Kidney (tissue), 14 donors: ENCODE measurements around the gene DNM1. TPM values are rescaled to one million over a fixed set of nuclear protein-coding genes. Genes with fewer than 3 reads are reported as not detected.

Experiments
- DNase-seq, 5 donors: peaks; one replicate each; pipeline ENCODE4 v3.0.0-alpha.2; 2013 to 2020
- FAIRE-seq: peaks from 2 replicates; lab custom pipeline; 2012; peaks lifted over from hg19 to GRCh38; lab: Jason Lieb, UNC
- H3K27ac ChIP-seq, 2 donors: one replicate each; pipeline ENCODE4 v1.7.0; 2013; ENCODE audit warnings: low read depth in 2 of 2, low read length in 2 of 2, inconsistent platforms in 1 of 2
- H3K27me3 ChIP-seq: one replicate; pipeline ENCODE4 v1.7.1; 2013; ENCODE audit warnings: low read length, inconsistent platforms; ENCODE audit not compliant: control insufficient read depth, insufficient read depth
- H3K36me3 ChIP-seq, 3 donors: one replicate each; pipeline versions ENCODE4 v1.7.0 to v1.7.1; 2013; ENCODE audit warnings: low read length in 3 of 3, control low read depth in 1 of 3, inconsistent platforms in 1 of 3; ENCODE audit not compliant: insufficient read depth in 3 of 3, control insufficient read depth in 2 of 3
- H3K4me1 ChIP-seq, 3 donors: one replicate each; pipeline versions ENCODE4 v1.7.0 to v1.7.1; 2013; ENCODE audit warnings: low read length in 3 of 3, inconsistent platforms in 1 of 3, low read depth in 1 of 3; ENCODE audit not compliant: control insufficient read depth in 2 of 3, insufficient read depth in 2 of 3
- H3K4me3 ChIP-seq, 3 donors: one replicate each; pipeline versions ENCODE4 v1.7.0 to v1.8.1; 2013; ENCODE audit warnings: low read length in 3 of 3, control low read depth in 1 of 3, inconsistent platforms in 1 of 3
- H3K9ac ChIP-seq, 3 donors: one replicate each; pipeline versions ENCODE4 v1.7.0 to v1.7.1; 2013; ENCODE audit warnings: low read length in 3 of 3, control low read depth in 1 of 3, inconsistent platforms in 1 of 3
- H3K9me3 ChIP-seq, 3 donors: one replicate each; pipeline versions ENCODE4 v1.7.0 to v1.7.1; 2013; ENCODE audit warnings: low read length in 3 of 3, control low read depth in 1 of 3, inconsistent platforms in 1 of 3; ENCODE audit not compliant: control insufficient read depth in 2 of 3, insufficient read depth in 1 of 3
- CTCF ChIP-seq: IDR thresholded peaks from 3 replicates; pipeline ENCODE4 v1.5.1; 2012; ENCODE audit warnings: mild to moderate bottlenecking, moderate library complexity, borderline replicate concordance; ENCODE audit not compliant: insufficient read depth; ENCODE audit errors: extremely low read depth
- intact Hi-C: fragments of 100-400 bp; cut with DNase I; formaldehyde crosslinking; loops from one replicate; pipeline ENCODE4 v1.11.1; 2022
- polyA plus RNA-seq: library from polyadenylated mRNA; stranded (reverse); fragments of 350-450 nt; fragmentation: Illumina TruSeq; extraction: RNeasy Lipid Tissue Mini Kit (QIAGEN cat#74804); gene quantifications from one replicate; pipeline ENCODE4 v1.2.3, GENCODE V29; 2014; ENCODE audit warnings: low read depth, low replicate concordance; ENCODE audit not compliant: insufficient read depth
- total RNA-seq: library from RNA; stranded (reverse); fragmentation: NEBNext Ultra II Directional; extraction: Animal tissue kit (Norgen Biotek cat#: 25700); gene quantifications from one replicate; pipeline ENCODE4 v1.2.1, GENCODE V29; 2021
- donor health status: control.
- donor health status: control.
- donor health status: control.
- donor health status: control.
- donor health status: control.
- donor health status: DM: yes; HTN: yes; CAD: no.
- donor health status: Normal renal cell carcinoma (clear cell type).

The DNM1 gene
- total and polyA plus RNA-seq, 2 donors from 2014 or later: 7.3 to 22.6 TPM

DNA sequence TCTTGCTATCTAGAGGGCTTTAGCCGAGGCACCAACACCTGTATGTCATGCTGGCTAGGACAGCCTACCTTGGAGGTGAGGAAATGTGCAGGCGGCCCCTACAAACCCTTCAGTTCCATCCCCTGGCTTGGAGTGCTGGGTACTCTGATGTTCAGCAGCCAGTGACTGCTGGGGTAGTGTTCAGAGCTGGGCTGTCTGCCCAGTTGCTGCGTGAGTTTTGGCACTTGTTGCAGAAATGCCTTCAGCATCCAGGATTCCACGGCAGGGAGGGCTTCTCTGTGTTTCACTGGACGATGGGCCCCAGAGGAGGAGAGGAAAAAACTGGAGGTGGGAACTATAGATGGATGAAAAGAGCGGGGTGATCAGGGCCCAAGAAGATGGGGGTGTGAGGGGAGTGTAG is 83.3 kb downstream of the DNM1 start:
- no peak for DNase-seq
- Histone ChIP-seq H3K27ac (no peak overlapping the region), H3K4me1 (no peaks in the 10 kb centered on the region), H3K36me3 (peaks cover 0 to 14% (median 6%) of the 10 kb centered on the region in 3 donors), H3K9me3 (no peaks in the 10 kb centered on the region), H3K27me3 (no peaks in the 10 kb centered on the region), H3K4me3 (no peak overlapping the region), H3K9ac (no peak overlapping the region)
- no peak for TF ChIP-seq CTCF
- intact Hi-C loops: no loop called here
- no peak for FAIRE-seq

- no peaks in the 10 kb centered on the region for H3K4me1 ChIP-seq
- no peaks in the 10 kb centered on the region for H3K9me3 ChIP-seq
- TF ChIP-seq CTCF: no peak
- no peaks in the 10 kb centered on the region for H3K27me3 ChIP-seq
- no peak for FAIRE-seq
- DNase-seq: no peak
- H3K4me3 ChIP-seq: no peak overlapping the region
- H3K36me3 ChIP-seq: peaks cover 0 to 14% (median 6%) of the 10 kb centered on the region in 3 donors
- H3K27ac ChIP-seq: no peak overlapping the region
- H3K9ac ChIP-seq: no peak overlapping the region
- intact Hi-C loops: no loop called here
Measured at GRCh38 chr9:128288273-128289004, 85.3 kb downstream of the DNM1 start.

- no peak overlapping the region for H3K9ac ChIP-seq
- no peak overlapping the region for H3K27ac ChIP-seq
- peaks cover 0 to 11% (median 0%) of the 10 kb centered on the region in 3 donors for H3K36me3 ChIP-seq
- FAIRE-seq (no peak), DNase-seq (no peak)
- no peak overlapping the region for H3K4me3 ChIP-seq
- H3K9me3 ChIP-seq: no peaks in the 10 kb centered on the region
- peaks cover 0 to 7% (median 0%) of the 10 kb centered on the region in 3 donors for H3K4me1 ChIP-seq
- no peak for TF ChIP-seq CTCF
- H3K27me3 ChIP-seq: no peaks in the 10 kb centered on the region
- intact Hi-C loops: no loop called here
Measured at GRCh38 chr9:128292009-128292408, 88.8 kb downstream of the DNM1 start.
